Neural cell (in vitro differentiated cells): ENCODE measurements around the gene DENND2A. TPM values are rescaled to one million over a fixed set of nuclear protein-coding genes. Genes with fewer than 3 reads are reported as not detected.
"Not testable (repeated sequence)": the region's sequence is repeated elsewhere in the genome, so short reads cannot be mapped to it uniquely, and the experiment has no call there.

Experiments used
- H2AFZ ChIP-seq: fragments of 200-600, 300-800 bp; sonication (generic), shearing (Covaris generic); 2 replicates; pipeline ENCODE4 v1.6.0; 2014; ENCODE audit warnings: low read depth, mild to moderate bottlenecking, antibody characterized with exemption, low read length, moderate library complexity
- H3F3A ChIP-seq: fragments of 200-600 bp; shearing (Covaris generic); 2 replicates; pipeline ENCODE4 v1.6.1; 2016; ENCODE audit warnings: mild to moderate bottlenecking, moderate library complexity, mixed read lengths, antibody characterized with exemption, low read length; ENCODE audit not compliant: insufficient read depth, poor library complexity, severe bottlenecking
- H3K27ac ChIP-seq: fragments of 200-600, 300-800 bp; sonication (generic), shearing (Covaris generic); 2 replicates; pipeline ENCODE4 v1.5.1; 2014; ENCODE audit warnings: mild to moderate bottlenecking, low read length, moderate library complexity
- H3K27me3 ChIP-seq: fragments of 300-800, 200-600 bp; sonication (generic), shearing (Covaris generic); 2 replicates; pipeline ENCODE4 v1.6.0; 2014; ENCODE audit warnings: mild to moderate bottlenecking, low read depth, low read length, moderate library complexity; ENCODE audit not compliant: insufficient read depth
- H3K36me3 ChIP-seq: fragments of 300-800, 200-600 bp; sonication (generic), shearing (Covaris generic); 2 replicates; pipeline ENCODE4 v1.5.1; 2014; ENCODE audit warnings: mild to moderate bottlenecking, antibody characterized with exemption, low read length, moderate library complexity; ENCODE audit not compliant: insufficient read depth
- H3K4me2 ChIP-seq: fragments of 300-800, 200-600 bp; sonication (generic), shearing (Covaris generic); 2 replicates; pipeline ENCODE4 v1.6.0; 2014; ENCODE audit warnings: mild to moderate bottlenecking, low read length
- H3K4me3 ChIP-seq: fragments of 300-800, 200-600 bp; sonication (generic), shearing (Covaris generic); 2 replicates; pipeline ENCODE4 v1.5.1; 2014; ENCODE audit warnings: mild to moderate bottlenecking, low read length, moderate library complexity
- H3K79me2 ChIP-seq: fragments of 200-600 bp; shearing (Covaris generic); replicated peaks from 2 replicates; pipeline ENCODE4 v1.6.0; 2014; ENCODE audit warnings: mild to moderate bottlenecking, low read length, moderate library complexity; ENCODE audit not compliant: insufficient read depth
- H3K9ac ChIP-seq: fragments of 300-800, 200-600 bp; sonication (generic), shearing (Covaris generic); 2 replicates; pipeline ENCODE4 v1.6.1; 2016; ENCODE audit warnings: mild to moderate bottlenecking, low read length, mixed read lengths
- H3K9me2 ChIP-seq: fragments of 200-600 bp; shearing (Covaris generic); 2 replicates; pipeline ENCODE4 v1.6.1; 2016; ENCODE audit warnings: mild to moderate bottlenecking, low read length, mixed read lengths; ENCODE audit not compliant: insufficient read depth
- H3K9me3 ChIP-seq: fragments of 200-600, 300-800 bp; sonication (generic), shearing (Covaris generic); 2 replicates; pipeline ENCODE4 v1.6.1; 2016; ENCODE audit warnings: mild to moderate bottlenecking, mixed run types, low read length, moderate library complexity, mixed read lengths
- H4K20me1 ChIP-seq: fragments of 200-600 bp; shearing (Covaris generic); 2 replicates; pipeline ENCODE4 v1.6.1; 2016; ENCODE audit warnings: mild to moderate bottlenecking, mixed run types; ENCODE audit not compliant: insufficient read depth
- CTCF ChIP-seq: fragments of 450-650 bp; IDR thresholded peaks from 2 replicates; pipeline ENCODE4 v1.5.1; 2014; ENCODE audit warnings: antibody characterized with exemption, mild to moderate bottlenecking, moderate library complexity; ENCODE audit not compliant: poor library complexity, severe bottlenecking
- EP300 ChIP-seq: fragments of 450-650 bp; conservative IDR thresholded peaks from 2 replicates; pipeline ENCODE4 v1.6.1; 2014; ENCODE audit warnings: antibody characterized with exemption, mild to moderate bottlenecking, moderate library complexity; ENCODE audit not compliant: poor library complexity, severe bottlenecking
- EZH2 ChIP-seq: fragments of 200-600, 300-800 bp; shearing (Covaris generic), sonication (generic); IDR thresholded peaks from 2 replicates; pipeline ENCODE4 v1.6.1; 2014; ENCODE audit warnings: antibody characterized with exemption, low read length, borderline replicate concordance, mild to moderate bottlenecking; ENCODE audit not compliant: insufficient read depth, poor library complexity, severe bottlenecking
- MXI1 ChIP-seq: fragments of 450-650 bp; conservative IDR thresholded peaks from 2 replicates; pipeline ENCODE4 v1.6.1; 2014; ENCODE audit warnings: antibody characterized with exemption, mild to moderate bottlenecking; ENCODE audit not compliant: poor library complexity, severe bottlenecking
- POLR2AphosphoS5 ChIP-seq: IDR thresholded peaks from 2 replicates; pipeline ENCODE4 v1.6.1; 2012
- RAD21 ChIP-seq: fragments of 450-650 bp; conservative IDR thresholded peaks from 2 replicates; pipeline ENCODE4 v1.6.1; 2014; ENCODE audit warnings: antibody characterized with exemption, mild to moderate bottlenecking, moderate library complexity
- SMC3 ChIP-seq: fragments of 450-650 bp; conservative IDR thresholded peaks from 2 replicates; pipeline ENCODE4 v1.6.1; 2014; ENCODE audit warnings: antibody characterized with exemption, mild to moderate bottlenecking, moderate library complexity; ENCODE audit not compliant: poor library complexity
- TAF1 ChIP-seq: IDR thresholded peaks from 2 replicates; pipeline ENCODE4 v1.6.1; 2012; ENCODE audit warnings: low read depth
- polyA plus RNA-seq: library from polyadenylated mRNA; depleted of rRNA; stranded (reverse); fragments of >200 nt; gene quantifications from 2 replicates; pipeline ENCODE4 v1.2.3, GENCODE V29; 2014
- TF ChIP-seq, protein P1 (sequence below): IDR thresholded peaks from 2 replicates; pipeline ENCODE4 v1.6.1; 2012; ENCODE audit warnings: borderline replicate concordance

DENND2A gene
- polyA plus RNA-seq, 1 donor from 2014 or later, result 21.7 TPM

- Histone ChIP-seq H3K4me2 (no peak overlapping the region), H2AFZ (no peak overlapping the region), H3F3A (no peaks in the 10 kb centered on the region), H3K79me2 (no peaks in the 10 kb centered on the region), H3K36me3 (no peaks in the 10 kb centered on the region), H3K9me3 (no peaks in the 10 kb centered on the region), H3K4me3 (no peak overlapping the region), H3K9ac (no peak overlapping the region), H4K20me1 (no peaks in the 10 kb centered on the region), H3K27ac (no peak overlapping the region), H3K9me2 (no peaks in the 10 kb centered on the region), H3K27me3 (peaks cover 11% of the 10 kb centered on the region)
- TF ChIP-seq, protein P1, sequence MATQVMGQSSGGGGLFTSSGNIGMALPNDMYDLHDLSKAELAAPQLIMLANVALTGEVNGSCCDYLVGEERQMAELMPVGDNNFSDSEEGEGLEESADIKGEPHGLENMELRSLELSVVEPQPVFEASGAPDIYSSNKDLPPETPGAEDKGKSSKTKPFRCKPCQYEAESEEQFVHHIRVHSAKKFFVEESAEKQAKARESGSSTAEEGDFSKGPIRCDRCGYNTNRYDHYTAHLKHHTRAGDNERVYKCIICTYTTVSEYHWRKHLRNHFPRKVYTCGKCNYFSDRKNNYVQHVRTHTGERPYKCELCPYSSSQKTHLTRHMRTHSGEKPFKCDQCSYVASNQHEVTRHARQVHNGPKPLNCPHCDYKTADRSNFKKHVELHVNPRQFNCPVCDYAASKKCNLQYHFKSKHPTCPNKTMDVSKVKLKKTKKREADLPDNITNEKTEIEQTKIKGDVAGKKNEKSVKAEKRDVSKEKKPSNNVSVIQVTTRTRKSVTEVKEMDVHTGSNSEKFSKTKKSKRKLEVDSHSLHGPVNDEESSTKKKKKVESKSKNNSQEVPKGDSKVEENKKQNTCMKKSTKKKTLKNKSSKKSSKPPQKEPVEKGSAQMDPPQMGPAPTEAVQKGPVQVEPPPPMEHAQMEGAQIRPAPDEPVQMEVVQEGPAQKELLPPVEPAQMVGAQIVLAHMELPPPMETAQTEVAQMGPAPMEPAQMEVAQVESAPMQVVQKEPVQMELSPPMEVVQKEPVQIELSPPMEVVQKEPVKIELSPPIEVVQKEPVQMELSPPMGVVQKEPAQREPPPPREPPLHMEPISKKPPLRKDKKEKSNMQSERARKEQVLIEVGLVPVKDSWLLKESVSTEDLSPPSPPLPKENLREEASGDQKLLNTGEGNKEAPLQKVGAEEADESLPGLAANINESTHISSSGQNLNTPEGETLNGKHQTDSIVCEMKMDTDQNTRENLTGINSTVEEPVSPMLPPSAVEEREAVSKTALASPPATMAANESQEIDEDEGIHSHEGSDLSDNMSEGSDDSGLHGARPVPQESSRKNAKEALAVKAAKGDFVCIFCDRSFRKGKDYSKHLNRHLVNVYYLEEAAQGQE, result no peak
- TF ChIP-seq EZH2 (no peak), RAD21 (no peak), TAF1 (no peak), POLR2AphosphoS5 (no peak), SMC3 (no peak), EP300 (no peak), CTCF (no peak), MXI1 (no peak)
Observed at GRCh38 chr7:140668641-140669040, 28.0 kb upstream of the DENND2A start.

DNA sequence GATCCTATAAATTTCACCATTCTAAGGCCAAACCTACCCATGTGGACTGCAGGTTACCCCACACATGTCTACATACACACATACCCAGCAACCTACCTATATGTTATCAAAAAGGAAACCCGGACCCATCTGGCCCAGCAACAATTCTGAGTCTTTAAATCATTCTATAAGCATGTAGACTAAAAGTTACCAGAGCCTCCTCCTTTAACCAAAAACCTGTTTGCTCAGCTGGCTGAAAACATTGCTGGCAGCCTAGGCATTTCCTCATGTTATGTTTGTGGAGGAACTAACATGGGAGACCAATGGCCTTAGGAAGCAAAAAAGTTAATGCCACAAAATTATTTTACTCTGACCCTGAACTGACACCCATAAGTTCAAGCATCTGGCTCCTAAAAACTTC is 26.9 kb upstream of the DENND2A start:
- Histone ChIP-seq H3K27me3 (peaks cover 6% of the 10 kb centered on the region), H3K9ac (no peak overlapping the region), H3K27ac (no peak overlapping the region), H3F3A (no peaks in the 10 kb centered on the region), H3K9me3 (no peaks in the 10 kb centered on the region), H3K36me3 (no peaks in the 10 kb centered on the region), H3K4me3 (no peak overlapping the region), H3K4me2 (no peak overlapping the region), H3K79me2 (no peaks in the 10 kb centered on the region), H4K20me1 (no peaks in the 10 kb centered on the region), H3K9me2 (no peaks in the 10 kb centered on the region), H2AFZ (no peak overlapping the region)
- TF ChIP-seq SMC3 (no peak), POLR2AphosphoS5 (no peak), CTCF (no peak), MXI1 (no peak), EP300 (no peak), EZH2 (no peak), RAD21 (no peak), TAF1 (no peak)
- TF ChIP-seq, protein P1, result no peak

DNA sequence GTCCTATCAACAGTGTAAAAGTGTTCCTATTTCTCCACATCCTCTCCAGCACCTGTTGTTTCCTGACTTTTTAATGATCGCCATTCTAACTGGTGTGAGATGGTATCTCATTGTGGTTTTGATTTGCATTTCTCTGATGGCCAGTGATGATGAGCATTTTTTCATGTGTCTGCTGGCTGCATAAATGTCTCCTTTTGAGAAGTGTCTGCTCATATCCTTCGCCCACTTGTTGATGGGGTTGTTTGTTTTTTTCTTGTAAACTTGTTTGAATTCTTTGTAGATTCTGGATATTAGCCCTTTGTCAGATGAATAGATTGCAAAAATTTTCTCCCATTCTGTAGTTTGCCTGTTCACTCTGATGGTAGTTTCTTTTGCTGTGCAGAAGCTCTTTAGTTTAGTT is 22.3 kb upstream of the DENND2A start:
- H3K79me2 ChIP-seq, H3K4me2 ChIP-seq, H3K36me3 ChIP-seq, H3K4me3 ChIP-seq, H4K20me1 ChIP-seq, H3F3A ChIP-seq, H3K27ac ChIP-seq, H2AFZ ChIP-seq, H3K9me2 ChIP-seq, H3K9ac ChIP-seq, H3K27me3 ChIP-seq, H3K9me3 ChIP-seq: not testable (repeated sequence)
